Activated naive CD4-positive, alpha-beta T cell treated with anti-CD3 and anti-CD28 coated beads, Interleukin-2, amount 50 U/mL, for 72 hours (primary cell): ENCODE measurements around the gene PSAPL1. TPM values are rescaled to one million over a fixed set of nuclear protein-coding genes. Genes with fewer than 3 reads are reported as not detected.

Experiments used
- ATAC-seq, 2 donors: fragments of 150-1000 bp; cut with Tn5 transposase; 2 replicates each; pipeline ENCODE4 v1.10.0; 2021; ENCODE audit warnings: mild to moderate bottlenecking in 2 of 2, moderate library complexity in 2 of 2
- DNase-seq, 2 donors: peaks; one replicate each; pipeline ENCODE4 v3.0.0; 2021 to 2022; ENCODE audit warnings: low spot score in 2 of 2
- H3K27ac Mint-ChIP-seq, 2 donors: one replicate each; pipeline ENCODE4 v1.8.0; 2022; ENCODE audit warnings: mild to moderate bottlenecking in 2 of 2, mixed read lengths in 2 of 2
- H3K36me3 Mint-ChIP-seq, 2 donors: one replicate each; pipeline ENCODE4 v1.8.0; 2022; ENCODE audit warnings: mixed read lengths in 2 of 2
- H3K9me3 Mint-ChIP-seq, 2 donors: one replicate each; pipeline ENCODE4 v1.8.0; 2022; ENCODE audit warnings: mixed read lengths in 2 of 2
- total RNA-seq, 2 donors: library from RNA; stranded (reverse); gene quantifications; one replicate each; pipeline ENCODE4 v1.2.3, GENCODE V29; 2022

PSAPL1 gene
- total RNA-seq: not detected

GRCh38 chr4:7434766-7435150 lies at the start of gene PSAPL1:
Gene PSAPL1, minus strand, starts transcription at chr4:7434930. Its CDS starts 51 bp downstream, at chr4:7434879.
- no peak for DNase-seq
- peak in 1 of 2 donors; percentile 29 for ATAC-seq
- no peak within 1 kb of the TSS for H3K27ac Mint-ChIP-seq
- no peaks in the 10 kb centered on the region for H3K36me3 Mint-ChIP-seq
- no peaks in the 10 kb centered on the region for H3K9me3 Mint-ChIP-seq

- Mint-ChIP-seq H3K36me3 (no peaks in the 10 kb centered on the region), H3K9me3 (no peaks in the 10 kb centered on the region), H3K27ac (no peak overlapping the region)
- DNase-seq (no peak), ATAC-seq (no peak)
Observed at GRCh38 chr4:7481227-7481626, 46.5 kb upstream of the PSAPL1 start.

GRCh38 chr4:7480423-7480822 lies 45.7 kb upstream of the PSAPL1 start:
- ATAC-seq: no peak
- H3K9me3 Mint-ChIP-seq: no peaks in the 10 kb centered on the region
- H3K36me3 Mint-ChIP-seq: no peaks in the 10 kb centered on the region

GRCh38 chr4:7478665-7479064 lies 43.9 kb upstream of the PSAPL1 start:
- DNase-seq: no peak
- H3K9me3 Mint-ChIP-seq: no peaks in the 10 kb centered on the region
- peak overlapping the region in 1 of 2 donors; percentile 30 for H3K27ac Mint-ChIP-seq
- ATAC-seq: no peak
- no peaks in the 10 kb centered on the region for H3K36me3 Mint-ChIP-seq

More at GRCh38 chr4:7480423-7480822, 45.7 kb upstream of the PSAPL1 start:
- H3K27ac Mint-ChIP-seq: no peak overlapping the region
- no peak for DNase-seq

- DNase-seq: no peak
- ATAC-seq: no peak
- Mint-ChIP-seq H3K27ac (no peak overlapping the region), H3K9me3 (no peaks in the 10 kb centered on the region), H3K36me3 (no peaks in the 10 kb centered on the region)
Observed at GRCh38 chr4:7477695-7478094, 43.0 kb upstream of the PSAPL1 start.

- no peaks in the 10 kb centered on the region for H3K9me3 Mint-ChIP-seq
- DNase-seq: no peak
- no peak for ATAC-seq
- no peaks in the 10 kb centered on the region for H3K36me3 Mint-ChIP-seq
- no peak overlapping the region for H3K27ac Mint-ChIP-seq
Observed at GRCh38 chr4:7476820-7477219, 42.1 kb upstream of the PSAPL1 start.

GRCh38 chr4:7475207-7475606 lies 40.5 kb upstream of the PSAPL1 start:
- ATAC-seq: no peak
- H3K36me3 Mint-ChIP-seq: no peaks in the 10 kb centered on the region
- no peak for DNase-seq

GRCh38 chr4:7474320-7474719 lies 39.6 kb upstream of the PSAPL1 start:
- DNase-seq (no peak), ATAC-seq (no peak)
- no peaks in the 10 kb centered on the region for H3K9me3 Mint-ChIP-seq
- H3K27ac Mint-ChIP-seq: no peak overlapping the region
- H3K36me3 Mint-ChIP-seq: no peaks in the 10 kb centered on the region

More at GRCh38 chr4:7475207-7475606, 40.5 kb upstream of the PSAPL1 start:
- H3K9me3 Mint-ChIP-seq: no peaks in the 10 kb centered on the region
- H3K27ac Mint-ChIP-seq: peak overlapping the region in 1 of 2 donors; percentile 44

- no peaks in the 10 kb centered on the region for H3K36me3 Mint-ChIP-seq
- no peaks in the 10 kb centered on the region for H3K9me3 Mint-ChIP-seq
- ATAC-seq: no peak
- no peak for DNase-seq
- H3K27ac Mint-ChIP-seq: no peak overlapping the region
Observed at GRCh38 chr4:7473081-7473480, 38.4 kb upstream of the PSAPL1 start.

GRCh38 chr4:7472442-7473013 lies 37.8 kb upstream of the PSAPL1 start:
- H3K27ac Mint-ChIP-seq: peak overlapping the region in 1 of 2 donors; percentile 28
- no peak for DNase-seq
- no peaks in the 10 kb centered on the region for H3K9me3 Mint-ChIP-seq
- ATAC-seq: no peak
- no peaks in the 10 kb centered on the region for H3K36me3 Mint-ChIP-seq

GRCh38 chr4:7470522-7471128 lies 35.9 kb upstream of the PSAPL1 start:
- no peaks in the 10 kb centered on the region for H3K9me3 Mint-ChIP-seq
- no peak for DNase-seq
- no peak overlapping the region for H3K27ac Mint-ChIP-seq
- H3K36me3 Mint-ChIP-seq: no peaks in the 10 kb centered on the region
- ATAC-seq: no peak

- no peak for ATAC-seq
- Mint-ChIP-seq H3K36me3 (no peaks in the 10 kb centered on the region), H3K27ac (no peak overlapping the region), H3K9me3 (no peaks in the 10 kb centered on the region)
- no peak for DNase-seq
Observed at GRCh38 chr4:7470111-7470510, 35.4 kb upstream of the PSAPL1 start.

GRCh38 chr4:7469023-7469422 lies 34.3 kb upstream of the PSAPL1 start:
- Mint-ChIP-seq H3K36me3 (no peaks in the 10 kb centered on the region), H3K9me3 (no peaks in the 10 kb centered on the region), H3K27ac (no peak overlapping the region)
- no peak for DNase-seq
- ATAC-seq: no peak

- H3K9me3 Mint-ChIP-seq: no peaks in the 10 kb centered on the region
- no peaks in the 10 kb centered on the region for H3K36me3 Mint-ChIP-seq
- DNase-seq: no peak
- no peak for ATAC-seq
- no peak overlapping the region for H3K27ac Mint-ChIP-seq
Observed at GRCh38 chr4:7467471-7467870, 32.7 kb upstream of the PSAPL1 start.

GRCh38 chr4:7466904-7467303 lies 32.2 kb upstream of the PSAPL1 start:
- DNase-seq (no peak), ATAC-seq (no peak)
- Mint-ChIP-seq H3K27ac (no peak overlapping the region), H3K9me3 (no peaks in the 10 kb centered on the region), H3K36me3 (no peaks in the 10 kb centered on the region)

GRCh38 chr4:7466215-7466614 lies 31.5 kb upstream of the PSAPL1 start:
- no peak overlapping the region for H3K27ac Mint-ChIP-seq
- no peak for ATAC-seq
- DNase-seq: no peak
- H3K9me3 Mint-ChIP-seq: no peaks in the 10 kb centered on the region
- no peaks in the 10 kb centered on the region for H3K36me3 Mint-ChIP-seq

- no peak for ATAC-seq
Observed at GRCh38 chr4:7465017-7465416, 30.3 kb upstream of the PSAPL1 start.

GRCh38 chr4:7464259-7464655 lies 29.5 kb upstream of the PSAPL1 start:
- H3K9me3 Mint-ChIP-seq: no peaks in the 10 kb centered on the region
- no peaks in the 10 kb centered on the region for H3K36me3 Mint-ChIP-seq

More at GRCh38 chr4:7465017-7465416, 30.3 kb upstream of the PSAPL1 start:
- no peak for DNase-seq
- no peaks in the 10 kb centered on the region for H3K9me3 Mint-ChIP-seq
- no peak overlapping the region for H3K27ac Mint-ChIP-seq
- no peaks in the 10 kb centered on the region for H3K36me3 Mint-ChIP-seq

More at GRCh38 chr4:7464259-7464655, 29.5 kb upstream of the PSAPL1 start:
- DNase-seq (no peak), ATAC-seq (no peak)
- no peak overlapping the region for H3K27ac Mint-ChIP-seq
